SU-DHL-6 (cell line): ENCODE results near the gene PLEK.

Source experiments
- EZH2phosphoT487 ChIP-seq: fragments of 200-600 bp; sonication (generic), shearing (Covaris generic); conservative IDR thresholded peaks from 2 replicates; pipeline ENCODE4 v1.6.1; 2018; ENCODE audit warnings: mild to moderate bottlenecking, antibody characterized with exemption, low read length, moderate library complexity, mixed read lengths
- TF ChIP-seq, protein P1 (sequence below): fragments of 200-600 bp; sonication (generic); IDR thresholded peaks from one replicate; pipeline ENCODE4 v1.5.1; 2017; ENCODE audit warnings: antibody characterized with exemption, mild to moderate bottlenecking, low read length, moderate library complexity; ENCODE audit not compliant: insufficient read depth, poor library complexity, severe bottlenecking

DNA sequence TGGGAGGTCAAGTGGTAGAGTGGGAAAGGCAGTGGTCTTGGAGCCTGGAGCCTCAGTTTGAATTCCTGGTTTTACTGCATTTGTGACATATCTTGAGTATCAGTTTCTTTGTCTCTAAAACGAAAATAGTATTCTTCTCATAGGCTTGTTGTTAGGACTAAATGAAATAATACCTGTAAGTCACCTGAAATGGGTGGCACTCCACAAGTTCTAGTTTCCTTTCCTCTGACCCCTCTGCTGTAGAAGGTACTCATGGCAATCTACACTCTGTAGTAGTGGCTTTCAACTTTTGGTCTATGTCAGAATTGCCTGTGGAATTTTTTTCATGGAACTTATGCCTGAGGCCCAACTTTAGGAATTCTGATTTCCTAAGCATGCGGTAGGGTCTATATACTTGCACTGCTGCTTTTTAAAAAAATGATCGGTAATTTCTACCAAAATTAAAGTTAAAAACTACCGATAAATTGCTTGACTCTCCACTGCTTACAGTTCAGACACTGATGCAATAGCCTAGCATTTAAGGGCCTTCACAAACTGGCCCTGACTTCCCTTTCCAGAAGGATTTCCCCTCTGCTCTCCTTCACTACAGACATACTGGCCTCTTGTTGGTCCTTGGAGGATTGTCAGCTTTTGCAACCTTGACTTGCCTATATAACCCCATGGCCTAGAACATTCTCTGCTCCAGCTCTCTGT, 47.2 kb downstream of the PLEK start:
- TF ChIP-seq, protein P1, sequence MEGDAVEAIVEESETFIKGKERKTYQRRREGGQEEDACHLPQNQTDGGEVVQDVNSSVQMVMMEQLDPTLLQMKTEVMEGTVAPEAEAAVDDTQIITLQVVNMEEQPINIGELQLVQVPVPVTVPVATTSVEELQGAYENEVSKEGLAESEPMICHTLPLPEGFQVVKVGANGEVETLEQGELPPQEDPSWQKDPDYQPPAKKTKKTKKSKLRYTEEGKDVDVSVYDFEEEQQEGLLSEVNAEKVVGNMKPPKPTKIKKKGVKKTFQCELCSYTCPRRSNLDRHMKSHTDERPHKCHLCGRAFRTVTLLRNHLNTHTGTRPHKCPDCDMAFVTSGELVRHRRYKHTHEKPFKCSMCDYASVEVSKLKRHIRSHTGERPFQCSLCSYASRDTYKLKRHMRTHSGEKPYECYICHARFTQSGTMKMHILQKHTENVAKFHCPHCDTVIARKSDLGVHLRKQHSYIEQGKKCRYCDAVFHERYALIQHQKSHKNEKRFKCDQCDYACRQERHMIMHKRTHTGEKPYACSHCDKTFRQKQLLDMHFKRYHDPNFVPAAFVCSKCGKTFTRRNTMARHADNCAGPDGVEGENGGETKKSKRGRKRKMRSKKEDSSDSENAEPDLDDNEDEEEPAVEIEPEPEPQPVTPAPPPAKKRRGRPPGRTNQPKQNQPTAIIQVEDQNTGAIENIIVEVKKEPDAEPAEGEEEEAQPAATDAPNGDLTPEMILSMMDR: no peak
- TF ChIP-seq EZH2phosphoT487: no peak
